ENCODE measurements around the gene MAN2B2.

MAN2B2 gene

DNA sequence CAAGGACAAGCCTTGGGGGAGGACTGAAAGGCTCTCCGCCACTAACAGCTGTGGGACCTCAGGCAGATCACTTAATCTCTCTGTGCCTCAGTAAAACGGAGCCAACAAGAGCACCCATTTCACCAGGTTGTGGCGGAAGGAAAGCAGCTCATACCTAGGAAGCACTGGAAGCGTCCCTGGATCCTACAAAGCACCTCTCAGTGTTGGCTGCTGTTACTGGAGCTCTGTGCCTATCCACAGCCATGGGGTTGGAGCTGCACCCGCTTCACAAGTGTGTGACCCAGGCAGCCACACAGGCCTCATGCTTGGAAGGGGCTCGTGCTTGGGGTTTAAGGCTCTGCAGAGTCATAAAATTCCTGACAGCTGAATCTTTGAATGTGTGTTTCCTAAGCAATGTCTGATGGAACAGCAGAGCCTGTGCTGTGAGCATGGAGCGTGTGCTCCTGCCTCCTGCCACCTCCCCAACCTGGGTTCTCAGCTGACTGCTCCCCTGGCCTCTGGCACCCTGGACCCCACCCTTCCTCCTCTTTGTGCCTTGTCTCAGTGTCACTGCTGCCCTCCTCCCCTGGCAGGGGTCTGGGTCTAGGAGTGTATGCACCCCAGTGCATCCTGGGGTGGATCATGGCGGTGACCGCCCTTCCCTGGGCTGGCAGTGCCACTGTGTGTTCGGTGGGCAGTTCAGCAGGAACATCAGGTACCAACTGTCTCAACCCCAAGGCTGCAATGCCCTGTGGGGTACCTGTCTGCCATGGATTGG lies 14.4 kb upstream of the MAN2B2 start:
- Histone ChIP-seq H3K36me3 (replicated peaks) (no peaks in the 10 kb centered on the region), H3K4me3 (ENCODE audit: low read depth, low read length) (no peak overlapping the region), H3K27ac (no peak overlapping the region), H3K27me3 (replicated peaks) (peaks cover 28% of the 10 kb centered on the region)
- no peak for TF ChIP-seq CTCF (IDR thresholded peaks at IDR 0.05; ENCODE audit: low read depth, low read length, missing control alignments)
- DNase-seq = peak; percentile 47
- in situ Hi-C loops (cut with HindIII; ENCODE audit: low pct_ligation_motif_present, low sequenced_read_pairs) = no loop called here

- no peak overlapping the region for H3K4me3 ChIP-seq (ENCODE audit: low read depth, low read length)
- in situ Hi-C loops (cut with HindIII; ENCODE audit: low pct_ligation_motif_present, low sequenced_read_pairs) = no loop called here
- H3K27ac ChIP-seq = no peak overlapping the region
- peak; percentile 11 for DNase-seq
- H3K27me3 ChIP-seq (replicated peaks) = peaks cover 28% of the 10 kb centered on the region
- TF ChIP-seq CTCF (IDR thresholded peaks at IDR 0.05; ENCODE audit: low read depth, low read length, missing control alignments) = no peak
- H3K36me3 ChIP-seq (replicated peaks) = no peaks in the 10 kb centered on the region
Observed at GRCh38 chr4:6561173-6561516, 13.8 kb upstream of the MAN2B2 start.

GRCh38 chr4:6561706-6562371 lies 13.2 kb upstream of the MAN2B2 start:
- Histone ChIP-seq H3K27me3 (replicated peaks) (peaks cover 28% of the 10 kb centered on the region), H3K36me3 (replicated peaks) (no peaks in the 10 kb centered on the region), H3K27ac (no peak overlapping the region), H3K4me3 (ENCODE audit: low read depth, low read length) (no peak overlapping the region)
- TF ChIP-seq CTCF (IDR thresholded peaks at IDR 0.05; ENCODE audit: low read depth, low read length, missing control alignments) = no peak
- no peak for DNase-seq
- in situ Hi-C loops (cut with HindIII; ENCODE audit: low pct_ligation_motif_present, low sequenced_read_pairs) = no loop called here

DNA sequence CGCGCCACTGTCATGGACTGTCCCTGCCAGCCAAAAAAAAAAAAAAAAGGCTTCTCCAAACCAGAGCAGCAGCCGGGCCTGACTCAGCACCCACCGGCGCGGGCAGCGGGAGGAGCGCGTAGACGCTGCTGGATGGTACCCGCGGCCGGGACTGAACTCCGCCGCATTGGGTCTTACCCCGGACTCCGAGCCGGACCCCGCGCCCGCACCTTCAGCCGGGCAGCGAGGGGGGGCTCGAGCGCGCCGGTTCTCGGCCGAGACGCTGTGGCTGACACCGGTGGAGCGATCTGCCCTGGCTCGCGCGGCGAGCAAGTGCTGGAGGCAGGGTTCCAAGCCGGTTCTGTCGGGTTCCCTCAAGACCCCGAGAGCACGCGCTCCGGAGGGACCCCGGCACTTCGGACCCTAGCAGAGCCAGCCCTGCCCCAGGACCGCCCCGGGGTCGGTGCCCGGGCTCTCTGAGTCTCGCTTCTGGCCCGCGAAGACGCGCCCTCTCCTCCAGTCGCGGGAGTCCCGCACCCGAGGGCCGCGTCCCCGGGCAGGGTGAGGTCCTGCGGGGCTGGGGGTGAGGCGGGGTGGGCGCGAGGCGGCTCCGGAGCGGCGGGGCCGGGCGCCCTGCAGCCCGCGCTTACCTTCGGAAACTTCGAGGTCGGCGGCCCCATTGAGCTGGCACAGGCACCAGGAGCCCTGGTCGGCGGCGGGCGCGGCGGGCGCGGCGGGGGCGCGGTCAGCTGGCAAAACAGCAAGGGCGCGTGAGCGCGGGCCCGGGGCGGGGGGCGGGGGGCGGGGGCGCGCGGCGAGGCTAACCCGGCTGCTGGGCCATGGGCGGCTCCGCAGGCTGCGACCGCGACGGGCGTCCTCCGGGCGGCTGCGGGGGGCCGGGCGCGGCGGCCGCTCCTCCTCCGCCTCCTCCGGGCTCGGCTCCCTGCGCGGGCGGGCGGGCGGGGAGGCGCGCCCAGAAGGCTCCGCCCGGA lies 11.8 kb upstream of the MAN2B2 start:
- Histone ChIP-seq H3K27me3 (replicated peaks) (peaks cover 28% of the 10 kb centered on the region), H3K4me3 (ENCODE audit: low read depth, low read length) (peak overlapping the region; percentile 37)
- no peak for DNase-seq

More for the DNA sequence above, 11.8 kb upstream of the MAN2B2 start:
- no peak for TF ChIP-seq CTCF (IDR thresholded peaks at IDR 0.05; ENCODE audit: low read depth, low read length, missing control alignments)
- in situ Hi-C loops (cut with HindIII; ENCODE audit: low pct_ligation_motif_present, low sequenced_read_pairs) = no loop called here
- no peaks in the 10 kb centered on the region for H3K36me3 ChIP-seq (replicated peaks)
- H3K27ac ChIP-seq = no peak overlapping the region
